GM18511 (cell line): ENCODE measurements around the gene PLEKHJ1.

Source experiments
- ATAC-seq: cut with Tn5 transposase; IDR thresholded peaks from one replicate; pipeline ENCODE4 v1.9.1; 2021; ENCODE audit warnings: mild to moderate bottlenecking, moderate library complexity; ENCODE audit not compliant: unreplicated experiment

PLEKHJ1 gene

GRCh38 chr19:2224754-2225349 is 11.3 kb downstream of the PLEKHJ1 start:
- ATAC-seq: no peak

DNA sequence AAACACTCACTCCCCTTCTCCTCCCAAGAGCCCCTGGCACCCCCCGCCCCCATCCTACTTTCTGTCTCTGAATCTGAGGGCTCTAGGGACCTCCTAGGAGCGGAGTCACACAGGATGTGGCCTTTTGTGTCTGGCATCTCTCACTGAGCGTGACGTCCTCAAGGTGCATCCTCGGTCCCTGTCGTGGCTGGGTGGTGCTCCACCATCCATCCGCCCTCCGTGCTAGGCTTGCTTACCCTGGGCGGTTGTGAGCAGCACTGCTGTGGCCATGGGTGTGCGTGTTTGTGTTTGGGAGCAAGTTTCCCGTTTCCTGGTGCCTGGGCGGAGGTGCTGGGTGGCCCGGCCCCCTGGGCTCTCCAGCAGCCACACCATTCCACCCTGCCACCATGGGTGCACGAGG is 12.2 kb downstream of the PLEKHJ1 start:
- no peak for ATAC-seq

DNA sequence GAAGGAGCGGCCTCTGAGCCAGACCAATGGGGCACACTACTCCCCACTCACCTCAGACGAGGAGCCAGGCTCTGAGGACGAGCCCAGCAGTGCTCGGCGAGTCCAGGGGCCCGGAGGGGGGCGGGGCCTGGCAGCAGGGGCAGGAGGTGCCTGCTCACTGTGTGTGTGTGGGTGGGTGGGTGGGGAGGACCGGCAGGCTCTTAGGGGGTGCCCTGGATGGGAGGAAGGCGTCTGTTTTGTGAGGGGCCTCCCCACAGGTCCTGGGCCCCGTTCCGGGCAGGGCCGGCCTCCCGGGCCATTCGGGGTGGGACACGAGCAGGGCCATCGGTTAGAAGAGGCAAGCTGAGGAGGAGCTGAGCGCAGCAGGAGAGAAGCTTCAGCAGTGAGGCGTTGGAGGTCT is 12.7 kb downstream of the PLEKHJ1 start:
- no peak for ATAC-seq

- ATAC-seq: no peak
These were observed 14.2 kb downstream of the PLEKHJ1 start for GRCh38 chr19:2221918-2222317.

DNA sequence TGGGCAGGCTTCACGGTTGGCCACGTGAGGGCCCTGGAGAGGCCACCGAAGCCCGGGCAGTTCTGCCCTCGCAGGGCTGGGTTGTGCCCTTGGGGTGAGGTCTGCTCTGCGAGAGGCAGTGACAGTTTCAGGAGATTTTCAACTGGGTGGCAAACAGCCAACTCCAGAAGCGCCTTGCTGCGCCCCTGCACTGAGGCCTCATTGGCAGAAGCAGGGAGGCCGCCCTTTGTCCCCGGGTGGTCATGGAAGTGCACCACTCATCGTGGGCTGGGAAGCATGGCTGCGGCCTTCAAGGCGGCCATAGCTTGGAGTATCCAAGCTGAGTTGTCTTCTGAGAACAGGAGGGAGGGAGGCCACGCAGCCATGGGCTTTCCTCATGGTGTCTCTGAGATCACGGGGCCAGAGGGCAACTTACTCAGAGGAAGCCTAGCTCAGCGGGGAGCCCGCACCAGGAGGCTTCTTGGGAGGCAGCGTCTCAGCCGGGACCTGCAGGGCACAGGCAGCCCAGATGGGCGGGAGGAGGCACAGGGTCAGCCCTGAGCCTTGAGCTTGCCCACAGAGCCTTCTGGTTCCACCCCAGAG is 14.8 kb downstream of the PLEKHJ1 start:
- no peak for ATAC-seq

DNA sequence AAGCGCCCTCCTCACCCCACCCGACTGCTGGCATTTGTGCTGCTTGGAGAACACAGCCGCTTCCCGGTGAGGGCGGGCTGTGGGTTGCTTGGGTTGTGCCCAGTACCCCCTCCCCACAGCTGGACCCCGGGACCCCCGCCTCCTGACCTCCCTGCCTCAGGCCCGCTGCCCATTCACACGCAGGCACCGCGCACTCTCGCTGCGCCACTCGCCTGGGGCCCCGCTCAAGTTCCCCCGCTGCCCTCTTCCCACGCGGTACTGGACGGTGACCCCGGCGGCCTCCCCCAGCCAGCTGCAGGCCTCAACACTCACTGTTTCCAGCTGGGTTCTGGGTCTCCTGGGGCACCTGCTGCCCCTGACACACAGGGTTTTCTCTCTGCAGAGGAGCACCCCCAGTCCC is 16.4 kb downstream of the PLEKHJ1 start:
- no peak for ATAC-seq

DNA sequence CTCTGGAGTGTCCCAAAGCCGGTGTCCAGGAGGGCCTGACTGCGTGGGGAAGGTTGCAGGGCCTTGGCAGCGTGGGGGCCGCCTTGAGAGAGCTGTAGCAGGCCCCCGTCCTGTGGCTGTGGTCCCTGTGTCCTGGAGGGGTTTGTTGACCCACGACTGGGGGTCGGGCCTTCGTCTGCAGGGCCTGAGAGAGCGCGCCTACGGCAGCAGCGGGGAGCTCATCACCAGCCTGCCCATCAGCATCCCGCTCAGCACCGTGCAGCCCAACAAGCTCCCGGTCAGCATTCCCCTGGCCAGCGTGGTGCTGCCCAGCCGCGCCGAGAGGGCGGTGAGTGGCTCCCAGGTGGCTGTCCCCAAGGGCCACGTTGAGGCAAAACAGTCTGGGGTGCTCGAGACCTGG is 18.5 kb downstream of the PLEKHJ1 start:
- ATAC-seq: no peak

- no peak for ATAC-seq
These were observed 19.5 kb downstream of the PLEKHJ1 start for GRCh38 chr19:2216361-2217225.

GRCh38 chr19:2215281-2215751 is 20.8 kb downstream of the PLEKHJ1 start:
- ATAC-seq: no peak

- no peak for ATAC-seq
These were observed 21.9 kb downstream of the PLEKHJ1 start for GRCh38 chr19:2214251-2214650.

- ATAC-seq: no peak
These were observed 22.3 kb downstream of the PLEKHJ1 start for GRCh38 chr19:2213799-2214198.

GRCh38 chr19:2212861-2213711 is 23.0 kb downstream of the PLEKHJ1 start:
- no peak for ATAC-seq

GRCh38 chr19:2210987-2211740 is 25.0 kb downstream of the PLEKHJ1 start:
- no peak for ATAC-seq

- no peak for ATAC-seq
These were observed 25.9 kb downstream of the PLEKHJ1 start for GRCh38 chr19:2210206-2210605.

- no peak for ATAC-seq
These were observed 26.7 kb downstream of the PLEKHJ1 start for GRCh38 chr19:2209408-2209807.

- ATAC-seq: no peak
These were observed 27.2 kb downstream of the PLEKHJ1 start for GRCh38 chr19:2208975-2209374.

GRCh38 chr19:2207991-2208860 is 27.9 kb downstream of the PLEKHJ1 start:
- no peak for ATAC-seq

- ATAC-seq: no peak
These were observed 29.1 kb downstream of the PLEKHJ1 start for GRCh38 chr19:2207008-2207407.

GRCh38 chr19:2202366-2202765 is 33.8 kb downstream of the PLEKHJ1 start:
- ATAC-seq: no peak
